NCI-H1417 (cell line): ENCODE results near the gene NFKBIE.
"Not testable (repeated sequence)": the region's sequence is repeated elsewhere in the genome, so short reads cannot be mapped to it uniquely, and the experiment has no call there.

Experiments
- DNase-seq, 3 experiments: peaks; one replicate each; lab custom pipeline; 2025; lab: John Stamatoyannopoulos, UW

Gene NFKBIE

GRCh38 chr6:44265007-44265721 lies at the start of gene NFKBIE:
Gene NFKBIE (minus strand): TSS chr6:44265551. CDS start chr6:44265346, 205 bp downstream.
- peak; percentile 88 to 93 (median 90) for DNase-seq

DNA sequence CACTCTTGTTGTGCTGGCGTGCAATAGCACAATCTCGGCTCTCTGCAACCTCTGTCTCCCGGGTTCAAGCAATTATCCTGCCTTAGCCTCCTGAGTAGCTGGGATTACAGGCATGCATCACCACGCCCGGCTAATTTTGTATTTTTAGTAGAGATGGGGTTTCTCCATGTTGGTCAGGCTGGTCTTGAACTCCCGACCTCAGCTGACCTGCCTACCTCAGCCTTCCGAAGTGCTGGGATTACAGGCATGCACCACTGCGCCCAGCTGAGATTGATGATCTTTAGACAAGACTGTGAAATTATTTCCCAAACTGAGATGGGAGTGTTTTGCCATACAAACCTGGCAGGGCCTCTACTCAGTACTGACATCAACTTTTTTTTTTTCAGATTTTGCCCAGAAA lies 49.3 kb upstream of the NFKBIE start:
- not testable (repeated sequence) for DNase-seq

DNA sequence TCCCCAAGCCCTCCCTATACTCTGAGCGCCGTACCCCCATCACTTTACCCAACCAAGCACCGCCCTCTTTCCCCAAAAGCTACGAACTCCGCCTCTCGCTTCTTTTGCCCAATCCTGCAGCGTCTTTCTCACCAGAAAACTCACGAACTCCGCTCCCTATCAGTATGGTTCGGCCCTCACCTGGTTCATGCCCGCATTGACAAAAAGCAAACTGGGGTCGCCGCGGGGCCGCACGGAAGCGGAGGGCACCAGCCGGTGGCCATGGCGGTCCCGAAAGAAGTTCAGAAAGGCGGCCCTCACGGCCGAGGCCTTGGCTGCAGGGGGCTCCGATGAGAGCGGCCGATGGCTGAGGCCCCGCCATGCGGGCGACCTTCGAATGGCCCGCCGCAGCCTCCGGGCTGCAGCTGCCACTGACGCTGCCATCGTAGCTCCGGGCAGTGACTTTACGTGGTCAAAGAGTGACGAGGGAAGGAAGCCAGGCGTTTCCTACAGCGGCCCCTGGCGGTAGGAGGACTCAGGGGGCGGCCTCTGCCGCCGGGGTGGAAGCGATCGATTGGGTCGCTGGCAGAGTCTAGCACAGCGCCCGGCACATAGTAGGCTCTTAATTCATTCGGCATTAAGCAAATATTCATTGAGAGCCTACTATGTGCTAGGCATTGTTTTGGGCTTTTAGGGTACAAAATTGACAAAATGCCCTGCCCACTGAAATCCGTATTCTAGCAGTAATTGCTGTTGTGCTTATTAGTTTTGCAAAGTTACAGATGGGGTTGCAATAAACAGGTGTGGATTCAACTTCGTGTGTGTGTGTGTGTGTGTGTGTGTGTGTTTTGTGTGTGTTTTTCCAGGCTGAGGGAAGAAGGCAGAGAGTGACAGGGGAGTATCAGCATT lies 47.8 kb upstream of the NFKBIE start, which contains the start of gene AARS2:
TSS of gene AARS2 (minus strand) at position 447 of the 888 bp plus-strand sequence. CDS start at position 423, 24 bp downstream.
- DNase-seq: peak; percentile 88 to 91 (median 89)

DNA sequence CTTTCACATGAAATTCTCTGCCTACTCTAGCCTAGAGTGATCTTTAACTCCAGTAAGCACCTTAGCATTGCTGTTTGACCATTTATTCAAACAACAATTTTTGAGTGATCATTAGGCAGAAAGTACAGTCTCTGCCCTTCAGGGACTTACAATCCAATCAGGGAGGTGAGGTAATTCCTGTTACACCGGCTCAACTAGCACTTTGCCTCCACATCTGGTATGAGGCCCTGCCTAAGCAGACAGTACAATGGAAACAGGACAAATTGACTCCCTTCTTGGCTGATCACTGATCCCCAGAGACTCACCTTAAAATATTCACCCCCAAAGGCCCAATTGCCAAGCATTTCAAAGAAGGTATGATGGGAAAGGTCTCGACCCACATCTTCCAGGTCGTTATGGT lies 46.4 kb upstream of the NFKBIE start:
- DNase-seq: no peak

GRCh38 chr6:44311304-44311703 lies 46.0 kb upstream of the NFKBIE start:
- DNase-seq: no peak

DNA sequence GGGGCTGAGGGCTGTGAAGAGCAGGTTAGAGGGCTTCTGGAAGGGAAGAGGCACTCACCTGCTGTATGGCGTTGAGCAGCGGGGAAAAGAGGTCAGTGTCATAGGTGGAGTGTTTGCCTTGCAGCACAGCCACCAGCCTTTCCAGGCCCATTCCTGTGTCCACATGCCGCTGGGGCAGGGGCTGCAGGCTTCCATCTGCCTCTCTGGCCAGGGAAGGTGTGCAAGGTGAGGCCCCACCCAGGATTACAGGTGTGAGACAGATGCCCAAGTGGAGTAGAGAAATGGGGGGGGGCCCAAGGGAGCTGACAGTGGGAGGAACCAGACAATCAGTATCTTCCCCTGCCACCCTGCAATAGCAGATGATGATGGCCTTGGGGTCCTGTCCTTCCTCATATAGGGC lies 44.9 kb upstream of the NFKBIE start:
- DNase-seq: no peak

DNA sequence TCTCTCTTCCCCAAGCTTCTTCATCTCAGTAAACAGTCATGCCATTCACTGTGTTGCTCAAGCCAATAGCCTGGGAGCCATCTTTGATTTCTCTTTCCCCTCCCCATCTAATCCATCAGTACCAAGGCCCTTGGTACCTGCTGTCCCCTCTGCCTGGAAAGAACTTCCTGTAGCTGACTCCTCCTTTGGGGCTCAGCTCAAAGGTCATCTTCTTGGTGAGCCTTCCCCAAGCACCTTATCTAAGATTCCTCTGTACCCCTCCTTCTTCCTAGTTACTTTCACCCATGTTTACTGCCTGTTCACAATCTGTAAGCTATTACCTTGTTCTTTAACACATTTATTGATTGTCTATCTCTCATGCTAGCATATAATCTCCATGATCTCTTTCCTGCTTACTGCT lies 44.3 kb upstream of the NFKBIE start:
- no peak for DNase-seq

DNA sequence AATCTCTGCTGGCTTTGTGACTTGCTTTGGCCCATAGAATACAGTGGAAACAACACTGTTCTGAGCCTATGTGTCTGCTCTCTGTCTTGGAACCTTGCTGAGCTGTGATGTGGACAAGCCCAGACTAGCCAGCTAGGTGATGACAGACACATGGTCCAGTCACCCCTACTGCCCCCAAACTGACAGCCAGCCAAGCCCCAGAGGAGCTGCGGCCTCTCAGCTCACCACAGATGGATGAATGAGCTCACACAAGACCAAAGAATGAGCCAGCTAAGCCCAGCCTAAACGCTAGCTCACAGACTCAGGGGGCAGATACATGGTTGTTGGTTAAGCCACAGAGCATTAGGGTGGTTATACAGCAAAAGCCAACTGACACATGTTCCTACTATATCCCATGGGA lies 43.7 kb upstream of the NFKBIE start:
- DNase-seq: no peak

DNA sequence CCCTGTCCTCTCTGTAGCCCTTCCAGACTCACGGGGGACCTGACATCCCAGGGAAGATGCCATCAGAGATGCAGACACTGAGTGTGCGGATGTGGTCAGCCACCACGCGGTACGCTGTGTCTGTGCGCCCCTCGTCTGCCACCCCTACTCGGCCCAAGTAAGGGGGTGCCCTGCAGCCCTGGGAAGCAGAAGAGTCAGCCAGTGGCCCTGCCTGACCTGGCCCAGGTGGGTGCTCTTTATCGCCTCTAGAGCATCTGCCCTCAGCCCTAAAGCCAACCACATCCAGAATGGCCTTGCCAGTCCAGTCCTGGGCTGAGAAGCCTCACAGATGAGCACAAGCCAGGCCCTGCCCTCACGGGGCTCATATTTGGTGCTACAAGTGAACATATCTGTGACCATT lies 41.9 kb upstream of the NFKBIE start:
- no peak for DNase-seq

GRCh38 chr6:44306710-44307109 lies 41.4 kb upstream of the NFKBIE start:
- no peak for DNase-seq

DNA sequence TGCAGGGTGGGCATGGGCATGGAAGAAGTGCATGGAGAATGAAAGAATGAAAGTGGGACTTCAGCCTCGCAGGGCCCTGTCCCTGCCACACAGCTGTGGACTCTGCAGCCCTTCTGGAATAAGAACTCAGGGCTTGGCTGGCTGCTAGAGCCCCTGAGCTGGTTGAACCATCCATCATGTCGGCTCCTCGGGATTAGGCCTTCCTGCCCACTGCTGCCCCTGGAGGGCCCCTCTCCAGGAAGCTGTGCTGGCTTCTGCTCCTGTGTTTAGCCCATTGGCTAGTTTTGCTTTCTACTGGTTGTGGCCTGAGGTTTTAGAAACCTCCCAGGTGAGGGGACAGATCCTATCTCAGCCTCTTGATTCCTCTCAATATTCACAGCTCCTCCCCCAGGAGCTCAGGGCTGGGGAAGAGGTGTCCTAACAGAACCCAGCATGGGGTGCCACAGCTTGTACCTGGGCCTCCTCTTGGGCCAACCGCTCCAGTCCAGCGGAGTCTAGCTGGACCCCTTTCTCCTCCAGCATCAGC lies 39.9 kb upstream of the NFKBIE start:
- DNase-seq: no peak

DNA sequence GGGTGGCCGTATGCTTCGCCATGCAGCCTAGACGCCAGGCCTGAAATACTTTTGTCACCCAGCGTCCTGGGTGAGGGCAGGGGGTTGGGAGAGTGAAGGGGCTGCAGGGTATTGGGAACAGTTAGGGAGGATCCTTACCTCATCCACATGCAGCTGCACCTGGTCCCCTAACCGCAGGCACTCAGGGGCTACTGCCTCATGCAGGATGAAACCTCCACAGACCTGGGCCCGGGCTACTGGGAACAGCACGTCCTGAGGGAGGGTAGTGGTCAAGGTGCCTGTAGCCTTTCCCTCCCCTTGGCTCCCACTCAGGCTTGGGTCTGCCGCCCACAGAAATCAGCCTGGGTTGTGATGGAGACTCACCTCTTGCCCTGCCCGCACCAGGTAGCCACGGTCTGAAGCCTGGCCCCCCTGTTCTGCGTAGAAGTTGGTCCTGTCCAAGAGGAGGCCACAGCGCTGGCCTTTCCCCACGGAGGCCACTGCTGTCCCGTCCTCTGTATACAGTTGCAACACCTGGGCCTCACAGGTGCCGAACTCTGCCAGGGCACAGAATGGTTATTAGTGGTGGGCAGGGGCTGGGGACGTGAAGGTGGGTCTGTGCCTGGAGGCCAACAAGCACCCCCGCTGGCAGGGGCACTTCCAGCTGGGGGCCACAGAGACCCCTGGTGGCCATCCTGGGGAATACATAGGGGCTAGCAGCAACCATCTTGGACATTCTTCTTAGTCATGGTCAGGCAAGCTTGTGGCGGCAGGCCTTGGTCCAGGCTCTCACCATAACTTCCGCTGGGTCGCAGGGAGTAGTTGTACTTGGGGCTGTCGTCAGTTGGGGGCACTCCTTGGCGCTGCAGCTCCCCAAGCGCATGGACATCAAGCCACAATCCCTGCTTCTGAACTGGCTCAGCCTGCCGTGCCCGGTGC lies 39.2 kb upstream of the NFKBIE start:
- peak in 2 of 3 experiments; percentile 15 to 31 for DNase-seq

GRCh38 chr6:44303842-44304241 lies 38.5 kb upstream of the NFKBIE start:
- DNase-seq: no peak

DNA sequence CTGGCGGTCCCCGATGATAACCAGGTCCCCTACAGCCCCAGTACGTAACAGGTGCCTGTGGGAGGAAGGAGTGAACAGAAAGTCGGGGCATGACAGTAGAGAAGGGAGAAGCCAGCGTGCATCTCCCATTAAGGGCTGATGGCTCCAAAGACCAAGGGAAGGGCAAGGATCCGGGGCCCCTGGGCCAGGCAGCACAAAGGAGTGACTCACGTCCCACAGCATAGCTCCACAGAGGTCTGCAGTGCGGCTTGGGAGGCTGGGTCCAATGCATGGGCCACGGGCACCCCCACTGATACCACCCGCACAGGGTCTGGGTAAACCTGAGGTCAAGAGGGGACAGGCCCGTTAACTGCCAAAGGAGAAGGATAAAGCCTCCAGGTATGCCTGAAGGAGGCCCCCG lies 37.5 kb upstream of the NFKBIE start:
- no peak for DNase-seq

- no peak for DNase-seq
These were observed 36.6 kb upstream of the NFKBIE start for GRCh38 chr6:44301782-44302564.

GRCh38 chr6:44301106-44301505 lies 35.8 kb upstream of the NFKBIE start:
- no peak for DNase-seq

- no peak for DNase-seq
These were observed 35.0 kb upstream of the NFKBIE start for GRCh38 chr6:44300292-44300823.

DNA sequence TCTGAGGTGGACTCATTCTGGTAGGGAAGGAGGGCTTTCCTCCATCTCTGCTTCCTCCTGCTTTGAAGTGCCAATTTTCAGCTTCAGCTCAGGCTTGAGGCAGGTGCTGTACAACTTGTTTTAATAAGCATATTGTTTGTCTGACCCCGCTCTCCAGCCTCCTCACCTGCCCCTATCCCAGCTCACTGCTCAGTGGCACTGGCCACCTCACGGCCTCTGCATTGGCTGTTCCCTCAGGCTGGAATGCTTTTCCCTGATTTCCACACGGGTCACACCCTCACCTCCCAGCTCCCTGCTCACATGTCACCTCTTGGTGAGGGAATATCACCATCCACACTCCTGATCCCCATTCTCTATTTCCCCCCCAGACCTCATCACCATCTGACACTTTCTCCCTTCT lies 33.5 kb upstream of the NFKBIE start:
- DNase-seq: peak in 1 of 3 experiments; percentile 21

- DNase-seq: peak in 1 of 3 experiments; percentile 50
These were observed 32.9 kb upstream of the NFKBIE start for GRCh38 chr6:44298055-44298803.
